GM23248 (cell line): ENCODE data around the gene MYEOV. TPM values are rescaled to one million over a fixed set of nuclear protein-coding genes. Genes with fewer than 3 reads are reported as not detected.

ENCODE experiments used
- DNase-seq: peaks from one replicate; pipeline ENCODE4 v3.0.0-alpha.2; 2015
- H2AFZ ChIP-seq: fragments of 200-600 bp; sonication (generic); 2 replicates; pipeline ENCODE4 v1.6.1; 2016; ENCODE audit warnings: antibody characterized with exemption
- H3F3A ChIP-seq: fragments of 200-600 bp; sonication (generic); 2 replicates; pipeline ENCODE4 v1.6.1; 2016; ENCODE audit warnings: mild to moderate bottlenecking, antibody characterized with exemption, mixed run types; ENCODE audit not compliant: insufficient read depth
- H3K27ac ChIP-seq: fragments of 200-600 bp; sonication (generic); 2 replicates; pipeline ENCODE4 v1.5.1; 2016; ENCODE audit warnings: mild to moderate bottlenecking
- H3K27me3 ChIP-seq: fragments of 200-600 bp; sonication (generic); replicated peaks from 2 replicates; pipeline ENCODE4 v1.6.1; 2016; ENCODE audit warnings: mild to moderate bottlenecking; ENCODE audit not compliant: insufficient read depth
- H3K36me3 ChIP-seq: fragments of 200-600 bp; sonication (generic); 2 replicates; pipeline ENCODE4 v1.6.1; 2016; ENCODE audit warnings: low read depth, mild to moderate bottlenecking
- H3K4me1 ChIP-seq: fragments of 200-600 bp; sonication (generic); 2 replicates; pipeline ENCODE4 v1.6.1; 2016; ENCODE audit warnings: mild to moderate bottlenecking; ENCODE audit not compliant: insufficient read depth
- H3K4me2 ChIP-seq: fragments of 200-600 bp; sonication (generic); one replicate; pipeline ENCODE4 v1.6.1; 2016; ENCODE audit warnings: mild to moderate bottlenecking; ENCODE audit not compliant: unreplicated experiment
- H3K4me3 ChIP-seq: fragments of 200-600 bp; sonication (generic); 2 replicates; pipeline ENCODE4 v1.5.1; 2016; ENCODE audit warnings: mild to moderate bottlenecking
- H3K79me2 ChIP-seq: fragments of 200-600 bp; sonication (generic); 2 replicates; pipeline ENCODE4 v1.6.1; 2016; ENCODE audit warnings: mild to moderate bottlenecking; ENCODE audit not compliant: insufficient read depth
- H3K9ac ChIP-seq: fragments of 200-600 bp; sonication (generic); 2 replicates; pipeline ENCODE4 v1.6.1; 2016; ENCODE audit warnings: mild to moderate bottlenecking
- H3K9me2 ChIP-seq: fragments of 200-600 bp; sonication (generic); 2 replicates; pipeline ENCODE4 v1.6.1; 2016; ENCODE audit warnings: mixed run types, mild to moderate bottlenecking, moderate library complexity; ENCODE audit not compliant: insufficient read depth
- H3K9me3 ChIP-seq: fragments of 200-600 bp; sonication (generic); one replicate; pipeline ENCODE4 v1.6.1; 2017; ENCODE audit warnings: low read depth
- H4K20me1 ChIP-seq: fragments of 200-600 bp; sonication (generic); 2 replicates; pipeline ENCODE4 v1.6.0; 2016; ENCODE audit not compliant: insufficient read depth
- EZH2 ChIP-seq: fragments of 200-600 bp; sonication (generic); IDR thresholded peaks from 2 replicates; pipeline ENCODE4 v1.6.1; 2018; ENCODE audit warnings: antibody characterized with exemption, mild to moderate bottlenecking; ENCODE audit not compliant: insufficient read depth, poor library complexity, severe bottlenecking
- EZH2phosphoT487 ChIP-seq: fragments of 200-600 bp; sonication (generic); IDR thresholded peaks from 2 replicates; pipeline ENCODE4 v1.6.1; 2018; ENCODE audit warnings: antibody characterized with exemption, moderate library complexity, mild to moderate bottlenecking, low read depth; ENCODE audit not compliant: insufficient read depth
- WGBS, 2 experiments: methylation state at CpG; one replicate each; pipeline ENCODE4 v1.1.6; 2015 to 2017; ENCODE audit warnings: low lambda C conversion rate in 2 of 2, low coverage in 1 of 2; ENCODE audit errors: missing lambda C conversion rate in 2 of 2; 5-methylcytosine and 5-hydroxymethylcytosine counted together
- in situ Hi-C: fragments of 300-500 bp; cut with MboI; formaldehyde crosslinking; loops from 2 replicates; pipeline ENCODE4 v1.15.0; 2020
- polyA plus RNA-seq: library from polyadenylated mRNA; unstranded; fragments of >200 nt; fragmentation: Nextera tagmentation; extraction: Ambion mirVana; gene quantifications from 2 replicates; pipeline ENCODE4 v1.2.1, GENCODE V29; 2016
- total RNA-seq: library from RNA; depleted of rRNA; stranded (reverse); fragments of >200 nt; shearing (Covaris generic); gene quantifications from 2 replicates; pipeline ENCODE4 v1.2.3, GENCODE V29; 2014

The MYEOV gene
- total and polyA plus RNA-seq, 2 experiments from 2014 or later, result 0.86 to 7.2 TPM

DNA sequence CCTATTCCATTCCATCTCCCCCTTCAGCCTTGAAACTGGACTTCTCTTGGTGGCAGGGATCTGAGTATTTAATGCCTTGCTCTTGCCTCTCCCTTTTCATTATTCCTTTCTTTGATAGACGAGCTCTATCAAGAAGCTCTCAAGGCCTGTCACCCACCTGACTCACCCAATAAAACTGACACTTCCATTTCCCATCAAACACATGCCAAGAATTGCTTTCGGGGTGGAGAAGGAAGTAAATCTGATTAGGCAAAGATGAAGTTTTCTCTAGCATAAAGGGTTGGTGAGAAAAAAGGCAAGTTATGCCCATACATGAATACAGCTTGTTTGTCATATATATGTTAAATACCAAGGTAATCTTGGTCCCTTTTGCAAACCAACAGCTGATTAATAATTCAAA is 34.9 kb upstream of the MYEOV start:
- H2AFZ ChIP-seq, result no peak overlapping the region
- in situ Hi-C loops, result no loop called here
- no peaks in the 10 kb centered on the region for H3K36me3 ChIP-seq
- H4K20me1 ChIP-seq, result no peaks in the 10 kb centered on the region
- H3K27me3 ChIP-seq, result peaks cover 32% of the 10 kb centered on the region; the same call in 1 of the 2 replicates
- no peak overlapping the region for H3K9ac ChIP-seq
- no peak overlapping the region for H3K27ac ChIP-seq
- no peaks in the 10 kb centered on the region for H3K4me1 ChIP-seq
- no peak for DNase-seq
- no peak overlapping the region for H3K4me3 ChIP-seq
- no peaks in the 10 kb centered on the region for H3K9me2 ChIP-seq
- H3K9me3 ChIP-seq, result no peaks in the 10 kb centered on the region
- H3F3A ChIP-seq, result no peaks in the 10 kb centered on the region
- no peak overlapping the region for H3K4me2 ChIP-seq
- 34 to 36% methylated on average over 2 of the region's 2 CpGs for WGBS, 2 experiments
- H3K79me2 ChIP-seq, result no peaks in the 10 kb centered on the region
- TF ChIP-seq EZH2, result no peak
- TF ChIP-seq EZH2phosphoT487, result no peak

DNA sequence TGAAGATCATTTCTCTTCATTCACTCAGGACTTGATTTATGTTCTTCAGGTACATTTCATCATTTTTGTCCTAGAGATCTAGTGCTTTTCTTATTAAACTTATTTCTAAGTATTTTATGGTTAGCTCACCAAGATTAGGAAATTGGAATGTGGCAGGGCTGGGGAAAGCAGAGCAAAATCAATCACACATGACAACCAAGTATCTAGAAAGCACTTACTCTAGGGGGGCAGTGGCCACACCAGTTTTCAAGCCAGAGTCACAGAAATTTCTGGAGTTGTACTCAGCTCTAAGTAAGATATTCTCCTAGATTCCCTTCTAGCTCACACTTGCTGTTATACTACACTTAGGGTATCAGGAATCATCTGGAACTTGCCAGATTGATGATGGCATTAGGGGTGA is 33.3 kb upstream of the MYEOV start:
- no peak overlapping the region for H3K4me2 ChIP-seq
- TF ChIP-seq EZH2phosphoT487 (no peak), EZH2 (no peak)
- H3K9me3 ChIP-seq, result no peaks in the 10 kb centered on the region
- H3K79me2 ChIP-seq, result no peaks in the 10 kb centered on the region
- H4K20me1 ChIP-seq, result no peaks in the 10 kb centered on the region
- no peaks in the 10 kb centered on the region for H3K36me3 ChIP-seq
- no peak for DNase-seq
- no peaks in the 10 kb centered on the region for H3F3A ChIP-seq
- in situ Hi-C loops, result no loop called here
- no peak overlapping the region for H3K27ac ChIP-seq
- no peak overlapping the region for H3K9ac ChIP-seq
- H3K4me3 ChIP-seq, result no peak overlapping the region
- no peaks in the 10 kb centered on the region for H3K9me2 ChIP-seq
- H3K27me3 ChIP-seq, result peaks cover 32% of the 10 kb centered on the region; the same call in 1 of the 2 replicates
- no peak overlapping the region for H2AFZ ChIP-seq
- no peaks in the 10 kb centered on the region for H3K4me1 ChIP-seq

DNA sequence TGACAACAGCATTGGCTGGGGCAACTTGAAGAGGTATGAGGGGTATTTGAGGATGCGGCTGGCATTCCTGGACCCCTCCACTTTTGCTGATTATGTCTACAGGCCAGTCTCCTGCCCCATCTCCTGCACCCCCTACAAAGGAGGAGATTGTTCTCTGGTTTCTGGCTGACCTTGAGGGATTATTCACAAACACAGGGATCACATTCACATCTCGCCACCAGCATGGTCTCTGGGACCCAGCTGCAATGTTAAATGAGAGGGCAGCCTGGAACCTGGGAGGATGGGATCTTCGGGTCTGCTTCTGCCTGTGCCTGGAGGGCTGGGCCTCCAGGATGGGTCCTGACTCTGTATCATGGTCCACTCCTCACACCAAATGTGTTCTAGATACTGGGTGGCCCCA is 32.8 kb upstream of the MYEOV start:
- TF ChIP-seq EZH2phosphoT487 (no peak), EZH2 (no peak)
- no peaks in the 10 kb centered on the region for H3K9me3 ChIP-seq
- H3K4me1 ChIP-seq, result no peaks in the 10 kb centered on the region
- 78 to 88% methylated on average over 3 of the region's 3 CpGs for WGBS, 2 experiments
- H3K9me2 ChIP-seq, result no peaks in the 10 kb centered on the region
- no peak overlapping the region for H3K9ac ChIP-seq
- no peak overlapping the region for H3K4me2 ChIP-seq
- H3F3A ChIP-seq, result no peaks in the 10 kb centered on the region
- H4K20me1 ChIP-seq, result no peaks in the 10 kb centered on the region
- H3K4me3 ChIP-seq, result no peak overlapping the region
- in situ Hi-C loops, result no loop called here
- H3K27me3 ChIP-seq, result peaks cover 32% of the 10 kb centered on the region; the same call in 1 of the 2 replicates
- no peak overlapping the region for H3K27ac ChIP-seq
- DNase-seq, result no peak
- H3K36me3 ChIP-seq, result no peaks in the 10 kb centered on the region
- H3K79me2 ChIP-seq, result no peaks in the 10 kb centered on the region
- no peak overlapping the region for H2AFZ ChIP-seq

DNA sequence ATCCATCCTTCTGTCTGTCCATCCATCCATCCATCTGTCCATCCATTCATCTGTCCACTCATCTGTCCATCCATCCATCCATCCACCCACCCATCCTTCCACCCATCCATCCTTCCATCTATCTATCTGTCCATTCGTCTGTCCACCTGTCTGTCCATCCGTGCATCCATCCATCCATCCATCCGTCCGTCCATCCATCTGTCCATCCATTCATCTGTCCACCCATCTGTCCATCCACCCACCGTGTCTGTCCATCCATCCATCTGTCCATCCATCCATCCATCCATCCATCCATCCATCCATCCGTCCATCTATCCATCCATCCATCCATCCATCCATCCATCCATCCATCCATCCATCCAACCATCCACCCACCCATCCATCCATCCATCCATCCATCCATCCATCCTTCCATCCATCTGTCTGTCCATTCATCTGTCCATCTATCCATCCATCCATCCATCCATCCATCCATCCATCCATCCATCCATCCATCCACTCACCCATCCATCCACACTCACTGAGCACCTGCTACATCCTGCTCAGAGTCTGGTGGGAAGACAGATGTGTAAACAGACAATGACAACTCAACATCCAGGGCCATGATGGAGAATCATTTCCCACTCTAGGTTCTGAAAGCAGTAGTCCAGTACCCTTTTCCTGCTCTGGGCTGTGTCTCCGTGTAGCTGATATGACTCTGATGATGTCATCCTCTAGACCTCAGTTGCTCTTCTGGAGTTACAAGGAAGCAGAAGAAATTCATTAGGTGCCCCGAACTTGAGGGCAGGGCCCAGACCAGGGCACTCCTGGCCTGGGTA is 30.8 kb upstream of the MYEOV start:
- no peaks in the 10 kb centered on the region for H3F3A ChIP-seq
- TF ChIP-seq EZH2 (no peak), EZH2phosphoT487 (no peak)
- no peak overlapping the region for H3K4me3 ChIP-seq
- H3K9me3 ChIP-seq, result no peaks in the 10 kb centered on the region
- no peaks in the 10 kb centered on the region for H3K4me1 ChIP-seq
- H3K27me3 ChIP-seq, result peaks cover 38% of the 10 kb centered on the region
- in situ Hi-C loops, result no loop called here
- WGBS, 2 experiments, result 62 to 67% methylated on average over 6 to 7 of the region's 8 CpGs
- H3K9ac ChIP-seq, result no peak overlapping the region
- no peaks in the 10 kb centered on the region for H3K79me2 ChIP-seq
- H3K36me3 ChIP-seq, result no peaks in the 10 kb centered on the region
- no peak overlapping the region for H3K27ac ChIP-seq
- no peak for DNase-seq
- no peak overlapping the region for H2AFZ ChIP-seq
- no peaks in the 10 kb centered on the region for H4K20me1 ChIP-seq
- H3K4me2 ChIP-seq, result no peak overlapping the region
- no peaks in the 10 kb centered on the region for H3K9me2 ChIP-seq
